NCI-H2029 treated with DMSO at 0.1 percent for 48 hours (cell line): ENCODE measurements around the gene EHMT2.

ENCODE experiments used
- DNase-seq: peaks from one replicate; lab custom pipeline; 2025; lab: John Stamatoyannopoulos, UW

The EHMT2 gene

GRCh38 chr6:31888276-31889258 lies 8.9 kb downstream of the EHMT2 start:
- no peak for DNase-seq

GRCh38 chr6:31887173-31888007 lies 10.1 kb downstream of the EHMT2 start:
- DNase-seq, result no peak

- no peak for DNase-seq
Measured at GRCh38 chr6:31886541-31886991, 10.9 kb downstream of the EHMT2 start.

- no peak for DNase-seq
Measured at GRCh38 chr6:31884528-31885035, 12.9 kb downstream of the EHMT2 start.

GRCh38 chr6:31883676-31884075 lies 13.8 kb downstream of the EHMT2 start:
- no peak for DNase-seq

GRCh38 chr6:31882344-31882743 lies 15.2 kb downstream of the EHMT2 start:
- peak; percentile 13 for DNase-seq

- DNase-seq, result no peak
Measured at GRCh38 chr6:31881136-31881859, 16.2 kb downstream of the EHMT2 start.

- no peak for DNase-seq
Measured at GRCh38 chr6:31880616-31881015, 16.9 kb downstream of the EHMT2 start.

GRCh38 chr6:31879901-31880300 lies 17.6 kb downstream of the EHMT2 start:
- DNase-seq, result no peak

- DNase-seq, result no peak
Measured at GRCh38 chr6:31879143-31879542, 18.4 kb downstream of the EHMT2 start.

GRCh38 chr6:31878726-31879125 lies 18.8 kb downstream of the EHMT2 start, which contains the start of gene SLC44A4:
TSS of gene SLC44A4 (minus strand) at chr6:31878997. CDS start at chr6:31878980, 17 bp downstream.
- no peak for DNase-seq

- no peak for DNase-seq
Measured at GRCh38 chr6:31878222-31878621, 19.3 kb downstream of the EHMT2 start.

GRCh38 chr6:31877651-31878161 lies 19.8 kb downstream of the EHMT2 start:
- peak; percentile 44 for DNase-seq

- no peak for DNase-seq
Measured at GRCh38 chr6:31877125-31877650, 20.3 kb downstream of the EHMT2 start.

- no peak for DNase-seq
Measured at GRCh38 chr6:31876357-31876756, 21.1 kb downstream of the EHMT2 start.

GRCh38 chr6:31875877-31876276 lies 21.6 kb downstream of the EHMT2 start:
- DNase-seq, result no peak

- no peak for DNase-seq
Measured at GRCh38 chr6:31874836-31875572, 22.5 kb downstream of the EHMT2 start.

GRCh38 chr6:31874084-31874670 lies 23.3 kb downstream of the EHMT2 start:
- no peak for DNase-seq

GRCh38 chr6:31871046-31871659 lies 26.3 kb downstream of the EHMT2 start:
- no peak for DNase-seq
